NCI-H2107 (cell line): ENCODE measurements around the gene PRKCH.

ENCODE experiments used
- DNase-seq: peaks from one replicate; lab custom pipeline; 2025; lab: John Stamatoyannopoulos, UW

The PRKCH gene

GRCh38 chr14:61569308-61569707, 247.9 kb downstream of the PRKCH start:
- DNase-seq, result no peak

GRCh38 chr14:61569812-61570548, 248.6 kb downstream of the PRKCH start:
- peak; percentile 61 for DNase-seq

- peak; percentile 27 for DNase-seq
Observed at GRCh38 chr14:61570549-61571290, 249.3 kb downstream of the PRKCH start.

GRCh38 chr14:61571917-61572316, 250.5 kb downstream of the PRKCH start:
- no peak for DNase-seq

GRCh38 chr14:61573321-61573720, 251.9 kb downstream of the PRKCH start:
- DNase-seq, result no peak

DNA sequence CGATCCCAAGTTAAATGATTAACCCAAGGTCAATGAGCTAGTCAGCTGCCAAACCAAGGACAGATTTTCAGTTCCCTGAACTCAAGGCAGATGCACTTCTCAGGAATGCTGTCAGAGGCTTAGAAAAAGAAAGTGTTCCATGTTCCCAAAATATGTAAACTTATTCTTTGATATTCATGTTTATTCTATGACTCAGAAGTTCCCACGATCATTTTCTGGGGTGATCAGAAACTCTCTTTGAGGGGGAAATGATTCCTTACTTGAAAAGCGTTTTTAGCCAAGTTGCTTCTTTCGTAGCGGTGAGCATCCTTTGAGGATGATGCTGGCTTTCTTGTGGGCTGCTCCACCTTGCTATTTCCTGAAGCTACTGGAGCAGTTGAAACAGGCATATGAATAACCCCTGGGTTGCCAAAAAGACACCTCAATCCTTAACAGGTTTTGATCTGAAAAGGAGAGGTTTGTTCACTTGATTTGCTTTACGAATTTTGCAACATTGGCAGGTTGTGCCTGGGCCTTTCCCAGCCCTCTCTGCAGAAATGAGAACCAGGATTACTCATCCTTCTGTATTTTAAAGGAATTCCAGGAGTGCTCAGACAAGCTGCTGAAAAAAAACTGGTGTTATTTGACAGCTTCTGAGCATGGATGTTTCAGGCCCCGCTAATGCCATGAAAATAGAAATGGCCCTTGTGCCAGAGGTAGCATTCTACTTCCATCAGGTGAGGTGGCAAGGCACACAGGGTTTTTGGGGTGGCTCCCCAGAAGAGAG, 252.6 kb downstream of the PRKCH start:
- no peak for DNase-seq

GRCh38 chr14:61574514-61574807, 253.1 kb downstream of the PRKCH start:
- DNase-seq, result no peak

DNA sequence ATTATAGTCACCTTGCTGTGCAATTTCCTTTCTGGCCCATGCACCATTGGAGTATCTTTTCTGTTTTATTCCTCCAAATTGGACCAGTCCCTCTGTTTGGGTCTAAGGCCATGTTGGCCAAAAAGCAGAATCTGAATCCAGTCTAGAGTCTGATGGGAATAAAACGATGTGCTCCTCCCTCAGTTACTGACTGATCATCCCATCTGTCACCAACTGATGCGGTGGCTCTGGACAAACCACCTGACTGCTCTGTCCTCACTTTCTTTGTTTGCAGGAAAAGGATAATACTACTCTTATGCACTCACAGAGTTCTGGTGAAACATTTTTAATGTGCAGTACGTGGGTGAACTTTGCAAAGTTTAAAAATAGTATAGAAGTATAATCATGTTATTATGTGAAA, 253.7 kb downstream of the PRKCH start:
- no peak for DNase-seq

GRCh38 chr14:61575551-61576150, 254.3 kb downstream of the PRKCH start:
- DNase-seq, result no peak

GRCh38 chr14:61577506-61577931, 256.1 kb downstream of the PRKCH start:
- DNase-seq, result no peak

DNA sequence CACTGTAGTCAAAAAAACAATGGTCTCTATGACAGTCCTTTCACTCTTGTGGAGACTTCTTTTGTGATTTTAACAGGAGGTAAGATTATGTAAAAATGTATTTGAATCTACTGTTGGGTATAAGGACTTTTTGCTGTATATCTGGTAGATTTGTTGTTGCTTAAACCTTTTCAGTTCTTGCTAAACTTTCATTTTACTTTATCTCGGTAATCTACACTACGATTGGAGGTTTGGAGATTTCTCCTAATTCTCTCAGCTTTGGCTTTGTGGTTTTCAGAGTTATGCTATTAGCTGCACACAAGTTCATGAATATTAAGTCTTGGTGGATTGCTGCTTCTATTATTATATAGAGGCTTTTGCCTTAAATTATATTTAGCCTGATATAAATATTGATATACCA, 257.4 kb downstream of the PRKCH start:
- DNase-seq, result no peak

GRCh38 chr14:61581340-61581739, 260.0 kb downstream of the PRKCH start:
- DNase-seq, result no peak

- DNase-seq, result no peak
Observed at GRCh38 chr14:61581955-61582615, 260.7 kb downstream of the PRKCH start.

- no peak for DNase-seq
Observed at GRCh38 chr14:61582815-61583214, 261.4 kb downstream of the PRKCH start.

DNA sequence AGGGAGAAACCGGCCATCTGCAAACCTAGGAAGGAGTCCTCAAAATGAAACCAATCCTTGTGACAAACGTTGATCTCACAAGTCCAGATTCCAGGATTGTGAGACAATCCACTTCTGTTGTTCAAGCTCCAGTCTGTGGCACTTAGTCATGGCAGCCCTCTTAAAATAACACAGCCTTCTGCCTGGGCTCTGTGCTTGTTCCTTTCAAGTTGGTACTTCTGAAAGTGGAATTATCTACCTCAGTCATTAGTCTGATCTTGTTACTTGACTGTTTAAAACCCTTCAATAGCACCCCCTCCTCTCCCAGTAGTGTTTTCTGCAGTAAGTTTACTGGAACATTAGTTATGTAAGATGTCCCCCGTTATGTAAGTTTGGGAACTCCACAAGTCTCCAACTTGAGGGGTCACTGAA, 263.0 kb downstream of the PRKCH start:
- no peak for DNase-seq

GRCh38 chr14:61585598-61586543, 264.5 kb downstream of the PRKCH start:
- no peak for DNase-seq

DNA sequence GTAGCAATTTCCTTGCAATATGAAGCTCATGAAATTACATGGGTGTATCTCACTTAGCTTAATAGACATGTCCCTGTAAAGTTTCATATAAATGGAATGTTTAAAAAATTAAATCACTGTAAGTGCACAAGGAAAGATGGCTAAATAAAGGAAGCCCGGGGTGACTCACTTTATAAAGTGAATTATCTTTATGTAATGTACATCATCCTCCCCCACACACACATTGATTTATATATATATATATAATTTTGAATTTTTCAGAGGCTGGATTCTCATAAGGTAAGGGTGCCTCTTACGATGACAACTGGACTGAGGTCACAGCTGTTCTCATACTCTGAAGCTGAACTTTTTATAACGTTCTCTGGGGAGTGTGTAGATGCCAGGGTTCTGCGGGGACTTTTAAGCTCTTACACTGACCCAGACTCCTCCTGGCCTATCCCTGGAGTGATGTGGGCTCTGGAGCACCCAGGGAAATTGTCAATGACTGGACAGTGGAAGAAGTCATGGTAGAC, 265.2 kb downstream of the PRKCH start:
- no peak for DNase-seq

GRCh38 chr14:61587081-61587713, 265.8 kb downstream of the PRKCH start:
- no peak for DNase-seq

- peak; percentile 47 for DNase-seq
Observed at GRCh38 chr14:61588419-61588901, 267.1 kb downstream of the PRKCH start.
